ENCODE measurements around the gene SPG21. TPM values are rescaled to one million over a fixed set of nuclear protein-coding genes. Genes with fewer than 3 reads are reported as not detected.

The SPG21 gene
- total and polyA plus RNA-seq, 2 of the 4 experiments (the other 2 are of a cell fraction) = 59.9 to 60.8 TPM

DNA sequence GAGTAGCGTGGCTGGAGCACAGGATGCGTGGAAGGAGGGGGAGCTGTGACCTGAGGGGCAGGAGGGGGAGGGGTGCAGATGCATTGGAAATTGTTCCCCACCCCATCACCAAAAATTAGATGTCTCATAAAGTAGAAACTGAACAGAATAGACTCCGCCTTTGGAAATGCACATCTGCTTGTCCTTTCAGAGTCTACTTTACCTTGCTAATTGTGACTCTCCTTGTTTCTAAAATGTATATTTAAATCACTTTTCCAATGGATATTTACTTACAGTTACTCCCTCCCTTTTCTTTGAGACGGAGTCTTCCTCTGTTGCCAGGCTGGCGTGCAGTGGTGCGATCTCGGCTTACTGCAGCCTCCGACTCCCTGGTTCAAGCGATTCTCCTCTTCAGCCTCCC, 30.6 kb downstream of the SPG21 start:
- no peaks in the 10 kb centered on the region for H3K27me3 ChIP-seq (ENCODE audit: control insufficient read depth, insufficient read depth, low read length)
- BruUV-seq (replicated peaks) = no TSS peak
- H3K79me1 ChIP-seq (ENCODE audit: low read depth in 1 of 2, low read length in 2 of 2) = no peaks in the 10 kb centered on the region; a peak in 1 of 4 replicates
- H2BK15ac ChIP-seq (ENCODE audit: low read depth, low read length) = no peak overlapping the region
- ATAC-seq (ENCODE audit: low read depth) (no peak), DNase-seq (no peak)
- no peak overlapping the region for H2BK20ac ChIP-seq (ENCODE audit: low read depth, low read length)
- H3K18ac ChIP-seq (ENCODE audit: low read depth, low read length) = no peak overlapping the region
- no peaks in the 10 kb centered on the region for H4K20me1 ChIP-seq (ENCODE audit: insufficient read depth, low read length)
- no peak overlapping the region for H4K5ac ChIP-seq (ENCODE audit: low read depth, low read length)
- no peak overlapping the region for H2AFZ ChIP-seq (replicated peaks; ENCODE audit: low read length, poor library complexity)
- H3K56ac ChIP-seq (ENCODE audit: extremely low read depth, insufficient read depth, low read length) = no peak overlapping the region
- no peak overlapping the region for H3K4me3 ChIP-seq (ENCODE audit: insufficient read depth, low read depth, low read length)
- no peak overlapping the region for H2BK5ac ChIP-seq (ENCODE audit: low read depth, low read length, poor library complexity, severe bottlenecking)
- H3K27ac ChIP-seq (ENCODE audit: insufficient read depth, low read length) = no peak overlapping the region
- no peak overlapping the region for H3K4me2 ChIP-seq (ENCODE audit: low read depth, low read length)
- TF ChIP-seq BHLHE40 (IDR thresholded peaks at IDR 0.05; ENCODE audit: low read depth, low read length) = no peak
- TF ChIP-seq, protein P1, sequence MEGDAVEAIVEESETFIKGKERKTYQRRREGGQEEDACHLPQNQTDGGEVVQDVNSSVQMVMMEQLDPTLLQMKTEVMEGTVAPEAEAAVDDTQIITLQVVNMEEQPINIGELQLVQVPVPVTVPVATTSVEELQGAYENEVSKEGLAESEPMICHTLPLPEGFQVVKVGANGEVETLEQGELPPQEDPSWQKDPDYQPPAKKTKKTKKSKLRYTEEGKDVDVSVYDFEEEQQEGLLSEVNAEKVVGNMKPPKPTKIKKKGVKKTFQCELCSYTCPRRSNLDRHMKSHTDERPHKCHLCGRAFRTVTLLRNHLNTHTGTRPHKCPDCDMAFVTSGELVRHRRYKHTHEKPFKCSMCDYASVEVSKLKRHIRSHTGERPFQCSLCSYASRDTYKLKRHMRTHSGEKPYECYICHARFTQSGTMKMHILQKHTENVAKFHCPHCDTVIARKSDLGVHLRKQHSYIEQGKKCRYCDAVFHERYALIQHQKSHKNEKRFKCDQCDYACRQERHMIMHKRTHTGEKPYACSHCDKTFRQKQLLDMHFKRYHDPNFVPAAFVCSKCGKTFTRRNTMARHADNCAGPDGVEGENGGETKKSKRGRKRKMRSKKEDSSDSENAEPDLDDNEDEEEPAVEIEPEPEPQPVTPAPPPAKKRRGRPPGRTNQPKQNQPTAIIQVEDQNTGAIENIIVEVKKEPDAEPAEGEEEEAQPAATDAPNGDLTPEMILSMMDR (conservative IDR thresholded peaks at IDR 0.05; ENCODE audit: low read depth, low read length) = no peak
- TF ChIP-seq RFX5 (IDR thresholded peaks at IDR 0.05; ENCODE audit: low read depth, low read length) = no peak
- in situ Hi-C loops (cut with MboI; ENCODE audit: low sequenced_read_pairs) (no loop called here), intact Hi-C loops (cut with micrococcal nuclease) (no loop called here), dilution Hi-C loops (cut with HindIII; ENCODE audit: low sequenced_read_pairs, unreplicated experiment) (no loop called here)
- no peaks in the 10 kb centered on the region for H3K4me1 ChIP-seq (ENCODE audit: control insufficient read depth, insufficient read depth, low read length)
- CTCF ChIA-PET = no interaction called here
- no peak overlapping the region for H2BK120ac ChIP-seq (ENCODE audit: low read depth, low read length)
- no peak overlapping the region for H3K4ac ChIP-seq (ENCODE audit: low read depth, low read length)
- H3K14ac ChIP-seq (replicated peaks; ENCODE audit: low read depth, low read length) = no peak overlapping the region
- H2AK5ac ChIP-seq (ENCODE audit: low read depth, low read length) = no peak overlapping the region
- no peak overlapping the region for H3K9ac ChIP-seq (ENCODE audit: low read depth, low read length)
- peaks cover 9% of the 10 kb centered on the region; the same call in 1 of the 2 replicates for H3K9me1 ChIP-seq (ENCODE audit: insufficient read depth, low read length)
- POLR2A ChIA-PET (ENCODE audit: unreplicated experiment) = no interaction called here
- 97% methylated on average over 5 of the region's 9 CpGs; no CpG with 5 or more reads in 1 of the 2 experiments for WGBS, 2 experiments (ENCODE audit: extremely low coverage in 2 of 2, insufficient read length in 1 of 2)
- peaks cover 55% of the 10 kb centered on the region for H3K36me3 ChIP-seq (ENCODE audit: control insufficient read depth, insufficient read depth, low read length)
- no peak overlapping the region for H4K91ac ChIP-seq (ENCODE audit: insufficient read depth, low read depth, low read length)
- H3K23ac ChIP-seq (ENCODE audit: low read depth, low read length) = no peak overlapping the region
- H3K9me3 ChIP-seq (ENCODE audit: control insufficient read depth, insufficient read depth, low read length) = no peaks in the 10 kb centered on the region
- no peak overlapping the region for H2AK9ac ChIP-seq (replicated peaks; ENCODE audit: low read depth, low read length, poor library complexity)
- no peak overlapping the region for H4K8ac ChIP-seq (ENCODE audit: low read depth in 2 of 2, low read length in 2 of 2)
